HCT116 (cell line): ENCODE data around the gene KRT7. TPM values are rescaled to one million over a fixed set of nuclear protein-coding genes. Genes with fewer than 3 reads are reported as not detected.

Experiments used
- ATAC-seq: fragments of 200-7000 bp; cut with Tn5 transposase; 2 replicates; pipeline ENCODE4 v1.9.1; 2020; ENCODE audit warnings: mild to moderate bottlenecking, moderate library complexity
- BruUV-seq: library from RNA; stranded (reverse); fragments of 400-500 nt; replicated peaks from 2 replicates; lab custom pipeline; 2021; lab: Mats Ljungman, UMichigan
- CTCF ChIA-PET: fragments of 300-600 bp; sonication (Branson Sonifier 250); formaldehyde crosslinking; loops from one replicate; lab custom pipeline; 2021; ENCODE audit warnings: antibody characterized with exemption; lab: Charles Lee
- POLR2A ChIA-PET: fragments of 300-600, 350-600 bp; sonication (Branson Sonifier 250); formaldehyde crosslinking; loops from one replicate; lab custom pipeline; 2021; ENCODE audit warnings: antibody characterized with exemption; lab: Charles Lee
- RAD21 ChIA-PET, 2 experiments: fragments of 300-600 bp; sonication (Branson Sonifier 250); formaldehyde crosslinking; loops; one replicate each; lab custom pipeline; 2023; ENCODE audit warnings: low total read pairs in 2 of 2; ENCODE audit not compliant: uncharacterized antibody in 2 of 2, unreplicated experiment in 2 of 2, low non-redundant PET in 1 of 2; lab: Charles Lee
- DNase-seq: peaks from one replicate; pipeline ENCODE4 v3.0.0-alpha.2; 2010; ENCODE audit warnings: low read depth, low spot score
- H2AFZ ChIP-seq: fragments of 200-600 bp; shearing (Covaris generic), sonication (generic); 2 replicates; pipeline ENCODE4 v1.6.1; 2017; ENCODE audit warnings: low read depth, mixed run types, mixed read lengths, antibody characterized with exemption, low read length; ENCODE audit not compliant: poor library complexity, severe bottlenecking
- H3K27ac ChIP-seq: 2 replicates; pipeline ENCODE4 v1.5.1; 2012; ENCODE audit warnings: low read depth, low read length
- H3K27me3 ChIP-seq: fragments of 200-600 bp; sonication (generic); 2 replicates; pipeline ENCODE4 v1.6.1; 2016; ENCODE audit warnings: mixed run types, low read length, mixed read lengths; ENCODE audit not compliant: insufficient read depth
- H3K36me3 ChIP-seq, 2 experiments: fragments of 200-500 bp in 1 of 2; fragments of 200-600 bp in 1 of 2; sonication (Bioruptor generic) in 1 of 2; sonication (generic) in 1 of 2; 2 replicates each; pipeline versions ENCODE4 v1.5.1 to v1.6.1; 2014 to 2016; ENCODE audit warnings: low read length in 2 of 2, inconsistent platforms in 1 of 2, mixed read lengths in 1 of 2, mixed run types in 1 of 2; ENCODE audit not compliant: insufficient read depth in 2 of 2, control insufficient read depth in 1 of 2
- H3K4me1 ChIP-seq, 2 experiments: fragments of 200-600 bp in 1 of 2; sonication (generic) in 1 of 2; 2 replicates each; pipeline versions ENCODE4 v1.5.1 to v1.6.1; 2012 to 2017; ENCODE audit warnings: low read length in 2 of 2, inconsistent platforms in 1 of 2, mild to moderate bottlenecking in 1 of 2, mixed read lengths in 1 of 2, mixed run types in 1 of 2, moderate library complexity in 1 of 2; ENCODE audit not compliant: insufficient read depth in 2 of 2, control insufficient read depth in 1 of 2
- H3K4me2 ChIP-seq: fragments of 200-600 bp; sonication (generic); 2 replicates; pipeline ENCODE4 v1.6.1; 2017; ENCODE audit warnings: mixed run types, low read length, mixed read lengths
- H3K4me3 ChIP-seq, 2 experiments: fragments of 200-600 bp in 1 of 2; sonication (generic) in 1 of 2; replicated peaks in 1 of 2; 2 replicates each; pipeline ENCODE4 v1.5.1; 2011 to 2016; ENCODE audit warnings: low read length in 2 of 2, control low read depth in 1 of 2, low read depth in 1 of 2, mild to moderate bottlenecking in 1 of 2, mixed read lengths in 1 of 2, mixed run types in 1 of 2
- H3K79me2 ChIP-seq: fragments of 200-600 bp; sonication (generic); 2 replicates; pipeline ENCODE4 v1.6.1; 2017; ENCODE audit warnings: mild to moderate bottlenecking, mixed run types, low read length, moderate library complexity, mixed read lengths; ENCODE audit not compliant: insufficient read depth
- H3K9ac ChIP-seq: fragments of 200-600 bp; sonication (generic); 2 replicates; pipeline ENCODE4 v1.6.1; 2016; ENCODE audit warnings: low read length, mixed read lengths
- H3K9me2 ChIP-seq: fragments of 200-600 bp; sonication (generic), shearing (Covaris generic); 2 replicates; pipeline ENCODE4 v1.6.1; 2017; ENCODE audit warnings: mixed run types, mild to moderate bottlenecking, moderate library complexity; ENCODE audit not compliant: insufficient read depth
- H3K9me3 ChIP-seq, 2 experiments: fragments of 200-500 bp in 1 of 2; fragments of 200-600 bp in 1 of 2; sonication (Bioruptor generic) in 1 of 2; sonication (generic) in 1 of 2; 2 replicates each; pipeline ENCODE4 v1.6.1; 2014 to 2017; ENCODE audit warnings: low read length in 2 of 2, mixed read lengths in 2 of 2, inconsistent platforms in 1 of 2, low read depth in 1 of 2, mild to moderate bottlenecking in 1 of 2, mixed run types in 1 of 2, moderate library complexity in 1 of 2; ENCODE audit not compliant: control insufficient read depth in 1 of 2, insufficient read depth in 1 of 2
- H4K20me1 ChIP-seq: fragments of 200-600 bp; sonication (generic), shearing (Covaris generic); 2 replicates; pipeline ENCODE4 v1.6.1; 2017; ENCODE audit warnings: mixed run types, mild to moderate bottlenecking, moderate library complexity; ENCODE audit not compliant: insufficient read depth
- CEBPB ChIP-seq: IDR thresholded peaks from 2 replicates; pipeline ENCODE4 v1.6.1; 2012; ENCODE audit warnings: low read depth
- CTCF ChIP-seq, 3 experiments: fragments of 200-600 bp in 1 of 3; sonication (generic) in 1 of 3; IDR thresholded peaks in 2 of 3; conservative IDR thresholded peaks in 1 of 3; 2 replicates each; pipeline ENCODE4 v1.5.1; 2012 to 2017; ENCODE audit warnings: low read depth in 2 of 3, low read length in 2 of 3, antibody characterized with exemption in 1 of 3, borderline replicate concordance in 1 of 3, control low read depth in 1 of 3, mild to moderate bottlenecking in 1 of 3, mixed read lengths in 1 of 3, mixed run types in 1 of 3, moderate library complexity in 1 of 3; ENCODE audit not compliant: insufficient read depth in 1 of 3
- EZH2 ChIP-seq: fragments of 200-600 bp; sonication (generic); IDR thresholded peaks from 2 replicates; pipeline ENCODE4 v1.6.1; 2017; ENCODE audit warnings: antibody characterized with exemption, mixed run types
- EZH2phosphoT487 ChIP-seq: fragments of 200-600 bp; IDR thresholded peaks from 2 replicates; pipeline ENCODE4 v1.6.1; 2018; ENCODE audit warnings: antibody characterized with exemption, borderline replicate concordance
- FOSL1 ChIP-seq: IDR thresholded peaks from 2 replicates; pipeline ENCODE4 v1.6.1; 2012; ENCODE audit warnings: low read depth
- POLR2A ChIP-seq: IDR thresholded peaks from 2 replicates; pipeline ENCODE4 v1.7.0; 2011; ENCODE audit warnings: borderline replicate concordance; ENCODE audit not compliant: insufficient read depth, insufficient read length; ENCODE audit errors: extremely low read depth
- POLR2AphosphoS5 ChIP-seq: IDR thresholded peaks from 2 replicates; pipeline ENCODE4 v1.6.1; 2011; ENCODE audit warnings: mild to moderate bottlenecking, low read depth, low read length, moderate library complexity
- RAD21 ChIP-seq: IDR thresholded peaks from 2 replicates; pipeline ENCODE4 v1.6.1; 2012; ENCODE audit warnings: low read depth, mild to moderate bottlenecking
- SIN3A ChIP-seq: IDR thresholded peaks from 2 replicates; pipeline ENCODE4 v1.6.1; 2012; ENCODE audit warnings: low read depth
- SP1 ChIP-seq: IDR thresholded peaks from 2 replicates; pipeline ENCODE4 v1.6.1; 2012; ENCODE audit warnings: low read depth
- SRF ChIP-seq: IDR thresholded peaks from 2 replicates; pipeline ENCODE4 v1.6.1; 2012; ENCODE audit warnings: low read depth
- TCF7L2 ChIP-seq: IDR thresholded peaks from 2 replicates; pipeline ENCODE4 v1.7.0; 2011; ENCODE audit warnings: borderline replicate concordance, inconsistent platforms; ENCODE audit not compliant: insufficient read depth, insufficient read length; ENCODE audit errors: extremely low read depth
- ZBTB33 ChIP-seq: IDR thresholded peaks from 2 replicates; pipeline ENCODE4 v1.6.1; 2011; ENCODE audit warnings: mild to moderate bottlenecking, low read length, moderate library complexity; ENCODE audit not compliant: insufficient replicate concordance; ENCODE audit errors: extremely low read depth
- ZFX ChIP-seq: fragments of 450-650 bp; IDR thresholded peaks from 2 replicates; pipeline ENCODE4 v1.6.1; 2017
- ZNF274 ChIP-seq: fragments of 200-500 bp; sonication (Bioruptor generic); IDR thresholded peaks from 2 replicates; pipeline ENCODE4 v1.6.1; 2014; ENCODE audit warnings: mild to moderate bottlenecking, low read depth, low read length, inconsistent platforms
- intact Hi-C: fragments of 100-400 bp; cut with micrococcal nuclease; formaldehyde crosslinking; loops from 2 replicates; pipeline ENCODE4 v1.10.0; 2022
- total RNA-seq: library from RNA; stranded (reverse); gene quantifications from one replicate; pipeline ENCODE4 v1.2.1, GENCODE V29; 2021; ENCODE audit not compliant: unreplicated experiment

KRT7 gene
- total RNA-seq, 1 experiment from 2014 or later = 72.6 TPM

GRCh38 chr12:52279422-52280318, 46.6 kb downstream of the KRT7 start:
- TSS peak; percentile 83 for BruUV-seq
- ATAC-seq = no peak
- H3K4me3 ChIP-seq = peak overlapping the region in 1 of 2 experiments; percentile 34; a peak in 1 of 4 replicates

More at GRCh38 chr12:52279422-52280318, 46.6 kb downstream of the KRT7 start:
- TF ChIP-seq TCF7L2 (no peak), ZNF274 (no peak), SRF (no peak), CEBPB (no peak), SP1 (no peak), EZH2phosphoT487 (no peak), POLR2A (no peak), ZBTB33 (no peak), FOSL1 (no peak), POLR2AphosphoS5 (no peak; the same call in 1 of the 2 replicates), SIN3A (no peak), ZFX (no peak), EZH2 (no peak), RAD21 (no peak), CTCF (IDR thresholded peaks at IDR 0.05 in 2 of 3, conservative IDR thresholded peaks at IDR 0.05 in 1 of 3; ENCODE audit: borderline replicate concordance in 1 of 3, insufficient read depth in 1 of 3, low read depth in 2 of 3, low read length in 2 of 3) (no peak)
- TF ChIP-seq, all 23 proteins: peak for 0
- peak overlapping the region; percentile 88 for H3K4me2 ChIP-seq
- H3K79me2 ChIP-seq = no peaks in the 10 kb centered on the region
- no peaks in the 10 kb centered on the region for H3K9me3 ChIP-seq
- H3K36me3 ChIP-seq = no peaks in the 10 kb centered on the region
- H3K27ac ChIP-seq = peak overlapping the region; percentile 73
- ChIA-PET CTCF (interaction anchor here (0.5 to 5.1 kb wide), 40 partner anchors 9 to 591 kb away, joined by 3 to 35 read pairs (median 6); partner anchors contain the start of gene KRT80), POLR2A (interaction anchor here (0.8 to 6.1 kb wide), 28 partner anchors 9 to 247 kb away, joined by 3 to 41 read pairs (median 6); partner anchors contain the start of gene KRT80), RAD21 (interaction anchor here (0.6 to 1.8 kb wide), 7 partner anchors 36 to 123 kb away, joined by 3 to 9 read pairs (median 3); no protein-coding TSS in a partner anchor)
- H2AFZ ChIP-seq = no peak overlapping the region
- H4K20me1 ChIP-seq = no peaks in the 10 kb centered on the region
- DNase-seq = no peak
- H3K9ac ChIP-seq = peak overlapping the region; percentile 69
- intact Hi-C loops = loop anchor here (1.0 to 5.0 kb wide), 4 partner anchors 48 to 593 kb away; no protein-coding TSS in a partner anchor
- H3K4me1 ChIP-seq = peaks cover 48 to 73% of the 10 kb centered on the region in 2 experiments
- H3K27me3 ChIP-seq = no peaks in the 10 kb centered on the region
- no peaks in the 10 kb centered on the region for H3K9me2 ChIP-seq
